Liver (tissue), 3 donors: ENCODE results near the gene NAMPT.

Experiments used
- EGR1 ChIP-seq, 2 donors: IDR thresholded peaks; 2 replicates each; pipeline ENCODE4 v1.6.1; 2016 to 2018; ENCODE audit warnings: antibody characterized with exemption in 2 of 2, low read depth in 2 of 2
- GABPA ChIP-seq, 2 donors: IDR thresholded peaks in 1 of 2; conservative IDR thresholded peaks in 1 of 2; 2 replicates each; pipeline ENCODE4 v1.6.1; 2016; ENCODE audit warnings: antibody characterized with exemption in 2 of 2, mild to moderate bottlenecking in 1 of 2, moderate library complexity in 1 of 2
- RXRA ChIP-seq, 2 donors: IDR thresholded peaks; 2 replicates each; pipeline ENCODE4 v1.6.1; 2017 to 2018; ENCODE audit warnings: antibody characterized with exemption in 2 of 2, mild to moderate bottlenecking in 1 of 2
- TF ChIP-seq, protein P1 (sequence below): IDR thresholded peaks from 2 replicates; pipeline ENCODE4 v1.6.1; 2016; ENCODE audit warnings: antibody characterized with exemption
- TF ChIP-seq, protein P2 (sequence below): fragments of 150-350 bp; IDR thresholded peaks from 2 replicates; pipeline ENCODE4 v1.5.1; 2017; ENCODE audit warnings: improper control_type of control experiment, low read depth, low read length; ENCODE audit not compliant: missing input control
- donor health status: healthy.
- donor health status: healthy.

DNA sequence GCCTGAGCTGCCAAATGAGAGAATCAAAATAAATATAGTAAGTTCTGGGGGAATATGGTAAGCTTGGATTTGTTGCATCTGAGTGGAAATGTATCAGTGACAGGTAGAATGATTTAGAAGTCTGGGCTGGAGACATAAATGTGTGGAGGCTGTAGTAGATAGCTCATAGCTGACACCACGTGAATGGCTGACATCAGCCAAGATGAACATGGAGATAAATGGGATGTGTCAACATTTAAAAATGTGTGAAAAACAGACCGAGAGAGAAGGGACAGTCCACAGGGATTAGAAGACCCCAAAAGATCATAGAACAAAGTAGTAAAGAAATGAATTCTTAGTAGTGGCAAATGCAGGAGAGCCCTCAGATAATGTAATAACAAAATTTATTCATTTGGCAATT lies 40.9 kb downstream of the NAMPT start:
- TF ChIP-seq, protein P1, sequence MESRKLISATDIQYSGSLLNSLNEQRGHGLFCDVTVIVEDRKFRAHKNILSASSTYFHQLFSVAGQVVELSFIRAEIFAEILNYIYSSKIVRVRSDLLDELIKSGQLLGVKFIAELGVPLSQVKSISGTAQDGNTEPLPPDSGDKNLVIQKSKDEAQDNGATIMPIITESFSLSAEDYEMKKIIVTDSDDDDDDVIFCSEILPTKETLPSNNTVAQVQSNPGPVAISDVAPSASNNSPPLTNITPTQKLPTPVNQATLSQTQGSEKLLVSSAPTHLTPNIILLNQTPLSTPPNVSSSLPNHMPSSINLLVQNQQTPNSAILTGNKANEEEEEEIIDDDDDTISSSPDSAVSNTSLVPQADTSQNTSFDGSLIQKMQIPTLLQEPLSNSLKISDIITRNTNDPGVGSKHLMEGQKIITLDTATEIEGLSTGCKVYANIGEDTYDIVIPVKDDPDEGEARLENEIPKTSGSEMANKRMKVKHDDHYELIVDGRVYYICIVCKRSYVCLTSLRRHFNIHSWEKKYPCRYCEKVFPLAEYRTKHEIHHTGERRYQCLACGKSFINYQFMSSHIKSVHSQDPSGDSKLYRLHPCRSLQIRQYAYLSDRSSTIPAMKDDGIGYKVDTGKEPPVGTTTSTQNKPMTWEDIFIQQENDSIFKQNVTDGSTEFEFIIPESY: no peak
- TF ChIP-seq GABPA (IDR thresholded peaks at IDR 0.05 in 1 of 2, conservative IDR thresholded peaks at IDR 0.05 in 1 of 2) (no peak), RXRA (IDR thresholded peaks at IDR 0.05) (no peak), EGR1 (IDR thresholded peaks at IDR 0.05; ENCODE audit: low read depth in 2 of 2) (no peak)
- TF ChIP-seq, protein P2, sequence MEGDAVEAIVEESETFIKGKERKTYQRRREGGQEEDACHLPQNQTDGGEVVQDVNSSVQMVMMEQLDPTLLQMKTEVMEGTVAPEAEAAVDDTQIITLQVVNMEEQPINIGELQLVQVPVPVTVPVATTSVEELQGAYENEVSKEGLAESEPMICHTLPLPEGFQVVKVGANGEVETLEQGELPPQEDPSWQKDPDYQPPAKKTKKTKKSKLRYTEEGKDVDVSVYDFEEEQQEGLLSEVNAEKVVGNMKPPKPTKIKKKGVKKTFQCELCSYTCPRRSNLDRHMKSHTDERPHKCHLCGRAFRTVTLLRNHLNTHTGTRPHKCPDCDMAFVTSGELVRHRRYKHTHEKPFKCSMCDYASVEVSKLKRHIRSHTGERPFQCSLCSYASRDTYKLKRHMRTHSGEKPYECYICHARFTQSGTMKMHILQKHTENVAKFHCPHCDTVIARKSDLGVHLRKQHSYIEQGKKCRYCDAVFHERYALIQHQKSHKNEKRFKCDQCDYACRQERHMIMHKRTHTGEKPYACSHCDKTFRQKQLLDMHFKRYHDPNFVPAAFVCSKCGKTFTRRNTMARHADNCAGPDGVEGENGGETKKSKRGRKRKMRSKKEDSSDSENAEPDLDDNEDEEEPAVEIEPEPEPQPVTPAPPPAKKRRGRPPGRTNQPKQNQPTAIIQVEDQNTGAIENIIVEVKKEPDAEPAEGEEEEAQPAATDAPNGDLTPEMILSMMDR: no peak
